Endothelial cell (in vitro differentiated cells): ENCODE measurements around the gene NRXN3. TPM values are rescaled to one million over a fixed set of nuclear protein-coding genes. Genes with fewer than 3 reads are reported as not detected.
A peak's percentile ranks its signal among the peaks of the same experiment; 100 is the strongest.

Experiments
- DNase-seq: peaks from one replicate; pipeline ENCODE4 v3.0.0; 2021; ENCODE audit warnings: low spot score
- H3K27ac Mint-ChIP-seq: one replicate; pipeline ENCODE4 v1.8.0; 2021; ENCODE audit warnings: mixed read lengths, inconsistent platforms; ENCODE audit not compliant: unreplicated experiment
- H3K27me3 Mint-ChIP-seq: one replicate; pipeline ENCODE4 v1.8.0; 2021; ENCODE audit warnings: mild to moderate bottlenecking, moderate library complexity, mixed read lengths, inconsistent platforms; ENCODE audit not compliant: unreplicated experiment
- H3K36me3 Mint-ChIP-seq: one replicate; pipeline ENCODE4 v1.8.0; 2021; ENCODE audit warnings: mild to moderate bottlenecking, low read depth, mixed read lengths, inconsistent platforms; ENCODE audit not compliant: unreplicated experiment
- H3K4me1 Mint-ChIP-seq: one replicate; pipeline ENCODE4 v1.8.0; 2021; ENCODE audit warnings: mild to moderate bottlenecking, mixed read lengths, inconsistent platforms; ENCODE audit not compliant: unreplicated experiment
- H3K4me3 Mint-ChIP-seq: one replicate; pipeline ENCODE4 v1.8.0; 2021; ENCODE audit warnings: mild to moderate bottlenecking, mixed read lengths, inconsistent platforms; ENCODE audit not compliant: unreplicated experiment
- H3K9me3 Mint-ChIP-seq: one replicate; pipeline ENCODE4 v1.8.0; 2021; ENCODE audit warnings: mixed read lengths, inconsistent platforms; ENCODE audit not compliant: unreplicated experiment
- CTCF ChIP-seq: fragments of 200-600 bp; sonication (generic); IDR thresholded peaks from one replicate; pipeline ENCODE4 v1.5.0; 2021; ENCODE audit warnings: antibody characterized with exemption; ENCODE audit not compliant: unreplicated experiment
- total RNA-seq: library from RNA; stranded (reverse); fragmentation: NEBNext Ultra II Directional; extraction: Animal tissue kit (Norgen Biotek cat#: 25700); gene quantifications from one replicate; pipeline ENCODE4 v1.2.1, GENCODE V29; 2021; ENCODE audit not compliant: unreplicated experiment

NRXN3 gene
- total RNA-seq, 1 donor from 2014 or later, result 2.3 TPM

DNA sequence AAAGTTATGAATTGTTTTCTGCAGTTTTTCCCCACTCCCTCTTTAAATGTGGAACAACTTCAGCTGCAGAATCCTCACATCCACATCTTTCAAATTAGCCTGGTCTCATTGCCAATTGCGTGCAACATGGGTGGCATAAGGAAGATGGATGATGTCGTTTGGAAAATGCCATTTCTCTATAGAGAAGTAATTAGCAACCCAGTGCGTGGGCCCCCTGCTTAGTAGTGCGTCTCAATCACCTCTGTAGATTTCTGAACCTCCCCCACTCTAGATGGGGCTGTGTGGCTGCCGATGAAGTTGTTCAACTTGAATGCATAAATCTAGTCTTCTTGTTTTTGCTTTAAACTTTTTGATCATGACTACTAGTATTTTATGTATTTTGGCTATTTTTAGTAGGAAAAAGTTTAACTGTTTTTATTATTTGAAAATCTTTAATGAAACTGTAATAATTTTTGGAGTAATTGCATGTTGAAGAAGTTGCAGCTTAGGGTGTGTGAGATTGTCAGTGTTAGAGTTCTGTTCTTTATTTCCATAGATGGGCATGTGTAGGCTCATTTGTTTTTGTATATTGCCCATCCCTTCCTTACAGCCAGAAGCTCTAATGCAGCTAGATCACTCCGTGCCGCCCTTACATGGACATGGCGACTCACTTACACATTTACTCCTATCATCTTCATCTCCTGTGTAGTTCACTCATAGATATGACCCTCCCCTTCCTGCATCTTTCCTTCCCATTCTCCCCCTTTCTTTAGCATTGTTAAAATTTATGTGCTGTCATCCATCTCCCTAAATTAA lies 1683.0 kb downstream of the NRXN3 start:
- no peak for TF ChIP-seq CTCF
- DNase-seq, result no peak
- no peak overlapping the region for H3K27ac Mint-ChIP-seq
- H3K4me3 Mint-ChIP-seq, result no peak overlapping the region
- H3K36me3 Mint-ChIP-seq, result no peaks in the 10 kb centered on the region
- no peaks in the 10 kb centered on the region for H3K27me3 Mint-ChIP-seq
- no peaks in the 10 kb centered on the region for H3K9me3 Mint-ChIP-seq
- H3K4me1 Mint-ChIP-seq, result no peaks in the 10 kb centered on the region

DNA sequence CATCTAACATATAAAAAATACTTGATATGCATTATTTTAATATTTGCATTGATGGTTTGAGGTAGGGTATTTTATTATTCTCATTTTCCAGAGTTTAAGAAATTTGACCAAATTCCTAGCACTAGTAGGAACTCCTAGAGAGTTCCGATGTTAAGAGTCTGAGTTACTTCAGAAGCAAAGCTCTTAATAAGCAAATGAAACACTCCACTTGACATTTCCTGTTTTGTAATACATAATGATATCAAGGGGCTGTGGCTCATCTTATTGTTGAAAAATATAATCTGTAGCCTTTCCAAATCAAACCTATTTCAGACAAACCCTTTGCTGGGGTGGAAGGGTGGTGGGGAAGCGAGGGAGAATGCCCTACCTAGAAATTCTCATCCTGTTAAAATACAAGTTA lies 1685.6 kb downstream of the NRXN3 start:
- H3K27me3 Mint-ChIP-seq, result no peaks in the 10 kb centered on the region
- no peak overlapping the region for H3K4me3 Mint-ChIP-seq
- no peaks in the 10 kb centered on the region for H3K36me3 Mint-ChIP-seq
- H3K9me3 Mint-ChIP-seq, result no peaks in the 10 kb centered on the region
- no peak overlapping the region for H3K27ac Mint-ChIP-seq
- no peaks in the 10 kb centered on the region for H3K4me1 Mint-ChIP-seq
- DNase-seq, result no peak
- no peak for TF ChIP-seq CTCF

- no peaks in the 10 kb centered on the region for H3K27me3 Mint-ChIP-seq
- no peak overlapping the region for H3K27ac Mint-ChIP-seq
- no peaks in the 10 kb centered on the region for H3K4me1 Mint-ChIP-seq
- TF ChIP-seq CTCF, result no peak
- DNase-seq, result no peak
- no peaks in the 10 kb centered on the region for H3K36me3 Mint-ChIP-seq
- no peaks in the 10 kb centered on the region for H3K9me3 Mint-ChIP-seq
- no peak overlapping the region for H3K4me3 Mint-ChIP-seq
These were observed 1686.2 kb downstream of the NRXN3 start for GRCh38 chr14:79856381-79856780.

DNA sequence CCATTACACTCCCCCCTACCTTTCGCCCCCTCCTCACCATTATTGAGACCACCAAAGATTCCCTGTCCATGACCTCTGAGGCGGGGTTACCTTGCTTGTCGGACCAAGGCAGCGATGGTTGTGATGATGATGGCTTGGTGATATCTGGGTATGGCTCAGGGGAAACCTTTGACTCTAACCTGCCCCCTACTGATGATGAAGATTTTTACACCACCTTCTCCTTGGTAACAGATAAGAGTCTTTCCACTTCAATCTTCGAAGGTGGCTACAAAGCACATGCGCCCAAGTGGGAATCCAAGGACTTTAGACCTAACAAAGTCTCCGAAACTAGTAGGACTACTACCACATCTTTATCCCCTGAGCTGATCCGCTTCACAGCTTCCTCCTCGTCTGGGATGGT lies 1690.9 kb downstream of the NRXN3 start:
- no peak overlapping the region for H3K4me3 Mint-ChIP-seq
- no peaks in the 10 kb centered on the region for H3K36me3 Mint-ChIP-seq
- peaks cover 5% of the 10 kb centered on the region for H3K4me1 Mint-ChIP-seq
- peak; percentile 9 for DNase-seq
- no peak overlapping the region for H3K27ac Mint-ChIP-seq
- H3K27me3 Mint-ChIP-seq, result no peaks in the 10 kb centered on the region
- H3K9me3 Mint-ChIP-seq, result no peaks in the 10 kb centered on the region
- TF ChIP-seq CTCF, result peak; percentile 15

DNA sequence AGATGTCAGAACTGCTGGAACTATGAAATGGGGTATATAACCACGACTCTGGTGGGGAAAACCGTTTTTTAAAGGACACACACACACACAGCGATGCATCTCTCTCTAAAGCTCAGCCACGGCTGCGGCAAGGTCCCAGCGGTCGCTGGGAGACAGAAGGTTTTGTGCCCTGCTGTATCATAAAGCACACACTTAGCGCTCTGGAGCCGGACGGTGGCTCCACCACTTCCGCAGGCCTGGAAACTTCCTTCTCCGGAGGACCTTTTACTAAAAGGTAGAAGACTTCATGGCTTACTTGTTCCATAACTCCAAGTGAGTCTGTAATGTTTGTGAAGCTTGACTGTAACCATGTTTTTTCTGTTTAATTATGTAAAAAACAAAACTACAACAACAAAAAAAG lies 1691.9 kb downstream of the NRXN3 start:
- TF ChIP-seq CTCF, result no peak
- H3K4me3 Mint-ChIP-seq, result no peak overlapping the region
- no peaks in the 10 kb centered on the region for H3K9me3 Mint-ChIP-seq
- no peaks in the 10 kb centered on the region for H3K36me3 Mint-ChIP-seq
- no peak for DNase-seq
- no peaks in the 10 kb centered on the region for H3K27me3 Mint-ChIP-seq
- peaks cover 5% of the 10 kb centered on the region for H3K4me1 Mint-ChIP-seq
- no peak overlapping the region for H3K27ac Mint-ChIP-seq
